Measurements from ENCODE around the gene MGAT3.

The MGAT3 gene

GRCh38 chr22:39450258-39450955 is 6.4 kb upstream of the MGAT3 start:
- no peak for DNase-seq (ENCODE audit: extremely low spot score)
- no peak for TF ChIP-seq TARDBP (IDR thresholded peaks at IDR 0.05)
- no peak for TF ChIP-seq ARNT (IDR thresholded peaks at IDR 0.05)
- no peak for TF ChIP-seq L3MBTL2 (conservative IDR thresholded peaks at IDR 0.05)
- TF ChIP-seq SUZ12 (IDR thresholded peaks at IDR 0.05) = no peak
- TF ChIP-seq FOXK2 (IDR thresholded peaks at IDR 0.05) = no peak
- no peak for TF ChIP-seq CTBP1 (IDR thresholded peaks at IDR 0.05; ENCODE audit: borderline replicate concordance)
- TF ChIP-seq ZNF384 (IDR thresholded peaks at IDR 0.05) = no peak
- TF ChIP-seq LEF1 (IDR thresholded peaks at IDR 0.05; ENCODE audit: borderline replicate concordance) = no peak
- no peak for TF ChIP-seq ELF4 (IDR thresholded peaks at IDR 0.05)
- TF ChIP-seq PKNOX1 (IDR thresholded peaks at IDR 0.05) = no peak
- TF ChIP-seq NFRKB (IDR thresholded peaks at IDR 0.05) = no peak
- TF ChIP-seq FOXA1 (IDR thresholded peaks at IDR 0.05) = no peak
- TF ChIP-seq FOXM1 (IDR thresholded peaks at IDR 0.05; ENCODE audit: borderline replicate concordance) = no peak
- no peak for TF ChIP-seq HDGF (IDR thresholded peaks at IDR 0.05; ENCODE audit: borderline replicate concordance)
- TF ChIP-seq BHLHE40 (IDR thresholded peaks at IDR 0.05; ENCODE audit: borderline replicate concordance) = no peak
- no peak for TF ChIP-seq SP1 (IDR thresholded peaks at IDR 0.05)
- CTCF ChIA-PET = no interaction called here
- POLR2A ChIA-PET = interaction anchor here (1.0 kb wide), 1 partner anchor 70 kb away, joined by 3 read pairs; the partner anchor contains the start of gene ATF4

GRCh38 chr22:39452740-39453040 is 4.1 kb upstream of the MGAT3 start:
- no peak for TF ChIP-seq BHLHE40 (IDR thresholded peaks at IDR 0.05; ENCODE audit: borderline replicate concordance)
- no peak for TF ChIP-seq FOXM1 (IDR thresholded peaks at IDR 0.05; ENCODE audit: borderline replicate concordance)
- no peak for TF ChIP-seq L3MBTL2 (conservative IDR thresholded peaks at IDR 0.05)
- TF ChIP-seq ZNF384 (IDR thresholded peaks at IDR 0.05) = no peak
- TF ChIP-seq FOXA1 (IDR thresholded peaks at IDR 0.05) = no peak
- TF ChIP-seq HDGF (IDR thresholded peaks at IDR 0.05; ENCODE audit: borderline replicate concordance) = no peak
- ChIA-PET CTCF (interaction anchor here (0.5 to 0.9 kb wide), 2 partner anchors 44 to 76 kb away, joined by 3 read pairs; no protein-coding TSS in a partner anchor), POLR2A (interaction anchor here (0.9 to 1.9 kb wide), 4 partner anchors 16 to 133 kb away, joined by 3 to 8 read pairs (median 3); partner anchors contain the start of genes ATF4, MIEF1 and RPL3)
- no peak for DNase-seq (ENCODE audit: extremely low spot score)

GRCh38 chr22:39453765-39454378 is 2.9 kb upstream of the MGAT3 start:
- DNase-seq (ENCODE audit: extremely low spot score) = no peak

GRCh38 chr22:39454385-39454871 is 2.4 kb upstream of the MGAT3 start:
- ChIA-PET CTCF (no interaction called here), POLR2A (interaction anchor here (1.0 to 1.4 kb wide), 3 partner anchors 10 to 55 kb away, joined by 3 to 5 read pairs (median 3); partner anchors contain the start of gene TAB1)
- DNase-seq (ENCODE audit: extremely low spot score) = no peak
- TF ChIP-seq L3MBTL2 (conservative IDR thresholded peaks at IDR 0.05) = no peak
- no peak for TF ChIP-seq PKNOX1 (IDR thresholded peaks at IDR 0.05)
- TF ChIP-seq FOXM1 (IDR thresholded peaks at IDR 0.05; ENCODE audit: borderline replicate concordance) = no peak
- no peak for TF ChIP-seq SUZ12 (IDR thresholded peaks at IDR 0.05)
- no peak for TF ChIP-seq CTBP1 (IDR thresholded peaks at IDR 0.05; ENCODE audit: borderline replicate concordance)
- TF ChIP-seq LEF1 (IDR thresholded peaks at IDR 0.05; ENCODE audit: borderline replicate concordance) = no peak
- TF ChIP-seq ELF4 (IDR thresholded peaks at IDR 0.05) = no peak
- no peak for TF ChIP-seq NFRKB (IDR thresholded peaks at IDR 0.05)
- no peak for TF ChIP-seq ARNT (IDR thresholded peaks at IDR 0.05)
- no peak for TF ChIP-seq BHLHE40 (IDR thresholded peaks at IDR 0.05; ENCODE audit: borderline replicate concordance)
- no peak for TF ChIP-seq FOXA1 (IDR thresholded peaks at IDR 0.05)
- TF ChIP-seq ZNF384 (IDR thresholded peaks at IDR 0.05) = no peak
- no peak for TF ChIP-seq TARDBP (IDR thresholded peaks at IDR 0.05)
- TF ChIP-seq FOXK2 (IDR thresholded peaks at IDR 0.05) = no peak
- TF ChIP-seq HDGF (IDR thresholded peaks at IDR 0.05; ENCODE audit: borderline replicate concordance) = no peak
- no peak for TF ChIP-seq SP1 (IDR thresholded peaks at IDR 0.05)

More at GRCh38 chr22:39453765-39454378, 2.9 kb upstream of the MGAT3 start:
- ChIA-PET POLR2A (interaction anchor here (0.8 to 1.9 kb wide), 5 partner anchors 10 to 134 kb away, joined by 3 to 8 read pairs (median 3); partner anchors contain the start of genes RPL3 and TAB1), CTCF (no interaction called here)
- TF ChIP-seq SP1 (IDR thresholded peaks at IDR 0.05) (no peak), NFRKB (IDR thresholded peaks at IDR 0.05) (no peak), HDGF (IDR thresholded peaks at IDR 0.05; ENCODE audit: borderline replicate concordance) (no peak), CTBP1 (IDR thresholded peaks at IDR 0.05; ENCODE audit: borderline replicate concordance) (no peak), PKNOX1 (IDR thresholded peaks at IDR 0.05) (no peak), FOXA1 (IDR thresholded peaks at IDR 0.05) (no peak), L3MBTL2 (conservative IDR thresholded peaks at IDR 0.05) (no peak), ARNT (IDR thresholded peaks at IDR 0.05) (no peak), FOXM1 (IDR thresholded peaks at IDR 0.05; ENCODE audit: borderline replicate concordance) (no peak), LEF1 (IDR thresholded peaks at IDR 0.05; ENCODE audit: borderline replicate concordance) (no peak), ELF4 (IDR thresholded peaks at IDR 0.05) (no peak), TARDBP (IDR thresholded peaks at IDR 0.05) (no peak), BHLHE40 (IDR thresholded peaks at IDR 0.05; ENCODE audit: borderline replicate concordance) (no peak), FOXK2 (IDR thresholded peaks at IDR 0.05) (no peak), SUZ12 (IDR thresholded peaks at IDR 0.05) (no peak), ZNF384 (IDR thresholded peaks at IDR 0.05) (no peak)

GRCh38 chr22:39457198-39457555 is 365 bp downstream of the MGAT3 start:
- ChIA-PET POLR2A (interaction anchor here (0.6 to 2.1 kb wide), 3 partner anchors 11 to 533 kb away, joined by 3 to 6 read pairs (median 3); no protein-coding TSS in a partner anchor), CTCF (no interaction called here)
- peak; percentile 63 for DNase-seq (ENCODE audit: extremely low spot score)
- TF ChIP-seq ZNF384 (IDR thresholded peaks at IDR 0.05) = no peak
